ENCODE data around the gene PTPRE.
"Not testable (repeated sequence)": the region's sequence is repeated elsewhere in the genome, so short reads cannot be mapped to it uniquely, and the experiment has no call there.

PTPRE gene

GRCh38 chr10:127986531-127987466, 79.9 kb downstream of the PTPRE start:
- DNase-seq, result no peak

DNA sequence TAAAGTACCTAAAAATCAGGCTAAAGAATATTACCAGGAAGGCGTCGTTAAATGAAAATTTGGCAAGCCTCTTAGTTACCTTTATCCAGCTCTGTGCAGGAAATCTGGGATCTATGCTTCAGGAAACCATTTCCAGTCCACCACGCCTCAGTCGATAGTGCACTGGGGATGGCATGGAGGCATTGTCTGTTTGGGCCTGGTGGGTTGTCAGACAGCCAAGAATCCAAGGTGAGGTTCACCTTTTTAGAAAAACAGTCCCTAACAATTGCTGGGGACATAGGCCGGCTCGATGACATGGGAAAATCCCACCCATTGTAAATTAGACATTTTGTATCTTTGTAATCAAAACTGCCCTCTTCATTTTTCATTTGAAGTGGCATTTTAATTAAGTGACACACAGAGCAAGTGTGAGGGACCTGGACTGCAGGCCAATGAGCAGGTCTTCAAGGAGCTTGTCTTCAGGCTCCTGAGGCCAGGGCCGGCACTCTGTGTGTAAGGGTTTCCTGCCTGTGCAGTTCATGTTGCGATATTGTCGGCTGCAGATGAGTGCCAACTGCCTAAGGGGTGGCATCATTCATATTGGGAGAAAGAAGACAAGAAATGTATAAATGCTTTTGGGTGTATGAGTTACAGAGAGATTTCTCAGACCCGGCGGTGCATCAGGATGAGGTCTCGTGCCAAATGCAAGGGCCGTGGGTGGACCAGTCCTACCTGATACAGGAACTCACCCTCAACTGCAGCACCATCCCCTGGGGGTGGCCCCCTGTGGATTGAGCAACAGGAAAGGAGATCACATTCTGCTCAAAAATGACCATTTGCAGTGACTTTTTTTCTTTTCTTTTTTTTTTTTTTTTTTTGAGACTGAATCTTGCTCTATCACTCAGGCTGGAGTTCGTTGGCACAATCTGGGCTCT, 80.8 kb downstream of the PTPRE start:
- DNase-seq, result no peak

GRCh38 chr10:127989481-127990012, 82.6 kb downstream of the PTPRE start:
- no peak for DNase-seq

DNA sequence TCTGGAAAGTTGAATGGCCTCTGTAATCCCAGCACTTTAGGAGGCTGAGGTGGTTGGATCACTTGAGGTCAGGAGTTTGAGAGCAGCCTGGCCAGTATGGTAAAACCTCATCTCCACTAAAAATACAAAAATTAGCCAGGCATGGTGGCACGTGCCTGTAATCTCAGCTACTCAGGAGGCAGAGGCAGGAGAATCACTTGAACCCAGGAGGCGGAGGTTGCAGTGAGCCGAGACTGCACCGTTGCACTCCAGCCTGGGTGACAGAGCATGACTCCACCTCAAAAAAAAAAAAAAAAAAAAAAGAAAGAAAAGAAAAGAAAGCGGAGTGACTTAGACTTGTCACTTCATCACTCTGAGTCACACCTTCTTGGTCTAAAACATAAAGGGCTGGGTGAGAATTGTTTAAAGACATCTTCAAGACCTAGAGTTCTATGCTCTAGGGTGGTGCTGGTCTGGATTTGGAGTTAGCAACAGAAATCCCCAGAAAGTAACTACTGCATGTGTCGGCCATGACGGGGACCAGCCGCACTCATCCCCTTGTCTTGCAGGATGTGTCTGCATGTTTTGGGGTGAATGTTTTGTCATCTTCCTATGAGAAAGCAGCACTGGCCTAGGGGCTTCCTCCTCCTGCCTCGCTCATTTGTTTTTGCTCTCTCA, 83.4 kb downstream of the PTPRE start:
- DNase-seq, result not testable (repeated sequence)

GRCh38 chr10:127990846-127991542, 84.1 kb downstream of the PTPRE start:
- DNase-seq, result no peak

DNA sequence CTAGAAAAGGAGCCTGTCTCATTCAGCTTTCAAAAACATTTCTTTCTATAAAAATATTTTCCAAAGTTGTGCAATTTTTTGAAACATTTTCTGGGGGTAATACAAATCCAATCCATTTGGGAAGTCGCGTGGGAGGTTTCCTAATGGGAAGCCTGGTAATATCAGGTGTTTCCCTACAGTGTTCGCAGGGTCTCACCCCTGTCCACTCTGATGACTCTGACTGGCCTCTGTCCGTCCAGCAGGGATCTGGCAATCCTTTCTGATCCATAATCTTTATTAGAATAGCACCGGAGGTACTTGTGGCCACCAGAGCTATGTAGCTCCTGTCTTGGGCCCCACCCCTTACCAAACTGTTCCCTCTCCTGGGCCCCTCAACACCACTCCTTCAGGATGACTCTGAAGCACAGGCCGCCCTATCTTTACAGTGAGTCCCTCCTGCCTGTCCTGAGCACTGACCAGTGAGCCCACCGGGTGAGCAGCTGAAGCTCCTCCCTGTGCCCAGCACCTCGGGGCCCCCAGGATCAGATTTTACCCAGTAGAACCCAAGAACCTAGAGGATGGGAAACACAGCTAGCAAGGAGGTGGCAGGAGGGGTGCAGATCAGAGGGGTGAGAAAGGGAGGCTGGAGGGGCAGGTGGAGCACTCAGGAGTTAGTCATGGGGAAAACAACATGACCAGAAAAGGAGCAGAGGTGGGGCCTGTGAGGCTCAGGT, 84.8 kb downstream of the PTPRE start:
- no peak for DNase-seq

- DNase-seq, result no peak
Measured at GRCh38 chr10:127992376-127992775, 85.5 kb downstream of the PTPRE start.

DNA sequence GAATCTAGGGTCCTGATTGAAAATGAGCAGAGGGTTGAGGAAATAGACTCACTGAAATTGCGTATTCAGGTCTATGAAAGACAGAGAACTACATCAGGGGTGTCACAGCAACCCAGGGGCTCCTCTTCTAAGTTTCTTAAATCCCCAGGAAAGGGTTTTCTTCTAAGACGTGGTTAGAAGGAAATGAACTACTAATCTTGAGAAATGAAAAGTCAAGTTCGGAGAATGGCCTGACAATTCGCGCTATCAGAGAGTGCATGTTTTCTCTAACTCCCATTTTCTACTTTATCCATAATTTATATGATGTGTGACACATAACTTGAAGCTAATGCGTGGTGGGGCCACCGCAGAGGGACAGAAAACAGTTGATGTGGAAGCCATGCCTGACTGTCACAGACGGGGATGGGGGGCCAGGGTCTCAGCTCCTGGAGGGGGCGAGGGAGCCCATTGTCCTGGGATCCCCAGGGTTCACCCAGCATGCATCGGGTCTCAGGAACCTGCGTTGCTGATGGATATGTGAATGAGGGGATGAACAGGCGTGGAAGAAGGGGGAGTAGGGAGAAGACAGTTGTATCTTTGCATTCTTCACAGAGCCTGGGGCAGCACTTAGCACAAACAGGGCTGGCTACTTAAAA, 86.3 kb downstream of the PTPRE start:
- DNase-seq, result no peak

DNA sequence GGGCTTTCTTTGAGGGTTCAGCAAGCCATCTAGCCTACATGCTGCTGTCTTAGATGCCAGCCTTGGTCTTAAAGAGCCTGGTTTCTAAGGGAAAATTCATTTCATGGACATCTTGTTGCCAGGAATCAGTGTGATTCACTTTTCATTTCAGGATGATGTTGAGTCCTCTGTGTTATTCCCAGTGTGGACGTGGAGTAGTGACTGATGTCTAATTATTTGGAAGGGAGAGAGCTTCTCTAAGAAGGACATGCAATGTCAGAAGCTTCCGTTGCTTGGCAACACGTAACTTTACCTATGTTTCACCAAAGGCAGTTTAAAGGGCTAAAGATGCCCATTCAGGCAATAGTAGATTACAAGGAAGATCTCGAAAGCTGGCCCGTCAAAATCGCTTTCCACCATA, 89.0 kb downstream of the PTPRE start:
- no peak for DNase-seq

GRCh38 chr10:127996586-127996985, 89.7 kb downstream of the PTPRE start:
- no peak for DNase-seq

DNA sequence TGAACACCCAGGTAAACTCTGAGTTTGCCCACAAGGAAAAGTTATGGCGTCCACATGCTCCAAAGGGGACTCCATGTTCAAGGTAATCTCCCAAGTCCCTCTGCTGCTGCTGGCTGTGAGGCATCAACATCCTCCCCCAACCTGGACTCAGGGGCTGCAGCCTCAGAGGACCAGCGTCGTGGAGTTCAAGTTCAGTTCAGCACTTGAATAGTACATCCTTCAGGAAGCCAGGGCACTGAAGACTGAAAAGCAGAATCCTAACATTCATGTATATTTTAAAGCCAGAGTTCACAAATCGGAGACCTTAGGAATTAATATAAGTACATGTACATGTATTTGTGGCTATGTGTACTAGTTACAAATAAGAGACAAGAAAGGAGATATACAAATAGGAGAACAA, 90.4 kb downstream of the PTPRE start:
- no peak for DNase-seq

GRCh38 chr10:127997937-127998336, 91.0 kb downstream of the PTPRE start:
- no peak for DNase-seq

DNA sequence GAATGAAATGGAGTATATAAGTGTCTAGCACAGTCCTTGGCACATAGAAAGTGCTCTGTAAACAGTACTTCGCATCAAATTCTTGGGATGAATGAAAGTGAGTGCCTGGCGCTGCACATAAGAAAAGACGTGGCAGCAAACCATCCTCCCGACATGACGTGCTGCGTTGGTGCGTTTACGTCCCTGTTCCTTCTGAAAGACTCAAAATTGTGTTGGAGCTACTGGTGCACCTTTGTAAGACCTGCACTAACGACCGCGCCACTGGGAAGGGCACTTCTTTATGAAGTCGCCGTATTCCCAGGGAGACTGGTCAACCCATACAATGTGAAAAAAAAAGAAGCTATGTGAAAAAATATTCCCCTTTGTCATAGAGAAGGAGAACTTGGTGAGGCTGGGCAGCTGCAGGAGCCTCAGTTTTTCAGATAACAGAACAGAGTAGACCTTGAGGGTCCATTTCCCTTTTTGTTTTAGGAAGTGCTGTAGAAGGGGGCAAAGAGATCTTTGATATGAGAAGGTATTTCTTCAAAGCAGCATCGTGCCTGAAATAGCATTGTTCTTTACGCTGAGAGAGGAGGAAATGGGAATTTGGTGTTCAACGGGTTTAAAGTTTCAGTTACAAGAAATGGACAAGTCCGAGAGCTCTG, 91.7 kb downstream of the PTPRE start:
- DNase-seq, result no peak

- DNase-seq, result no peak
Measured at GRCh38 chr10:127999297-128000129, 92.6 kb downstream of the PTPRE start.

- DNase-seq, result no peak
Measured at GRCh38 chr10:128000471-128001362, 93.8 kb downstream of the PTPRE start.

- no peak for DNase-seq
Measured at GRCh38 chr10:128001363-128001745, 94.5 kb downstream of the PTPRE start.

GRCh38 chr10:128001849-128002248, 94.9 kb downstream of the PTPRE start:
- DNase-seq, result no peak

- no peak for DNase-seq
Measured at GRCh38 chr10:128003521-128003920, 96.6 kb downstream of the PTPRE start.

GRCh38 chr10:128005858-128006257, 99.0 kb downstream of the PTPRE start:
- no peak for DNase-seq

Measured in KG1 (cell line).